Astrocyte of the spinal cord (primary cell): ENCODE results near the gene ETV7.

Experiments
- DNase-seq: peaks from one replicate; pipeline ENCODE4 v3.0.0; 2011; ENCODE audit warnings: low read depth, low spot score
- H3K4me3 ChIP-seq: 2 replicates; pipeline ENCODE4 v1.5.1; 2011; ENCODE audit warnings: low read depth, mild to moderate bottlenecking, low read length, moderate library complexity
- CTCF ChIP-seq: IDR thresholded peaks from 2 replicates; pipeline ENCODE4 v1.5.1; 2012; ENCODE audit warnings: low read depth, mild to moderate bottlenecking, low read length, inconsistent platforms
- in situ Hi-C: cut with HindIII; loops from 2 replicates; pipeline ENCODE4 v1.10.0; 2017; ENCODE audit warnings: low sequenced_read_pairs

Gene ETV7

GRCh38 chr6:36320475-36320874 lies 67.0 kb downstream of the ETV7 start:
- no peak for TF ChIP-seq CTCF
- in situ Hi-C loops = no loop called here
- DNase-seq = no peak
- H3K4me3 ChIP-seq = no peak overlapping the region

DNA sequence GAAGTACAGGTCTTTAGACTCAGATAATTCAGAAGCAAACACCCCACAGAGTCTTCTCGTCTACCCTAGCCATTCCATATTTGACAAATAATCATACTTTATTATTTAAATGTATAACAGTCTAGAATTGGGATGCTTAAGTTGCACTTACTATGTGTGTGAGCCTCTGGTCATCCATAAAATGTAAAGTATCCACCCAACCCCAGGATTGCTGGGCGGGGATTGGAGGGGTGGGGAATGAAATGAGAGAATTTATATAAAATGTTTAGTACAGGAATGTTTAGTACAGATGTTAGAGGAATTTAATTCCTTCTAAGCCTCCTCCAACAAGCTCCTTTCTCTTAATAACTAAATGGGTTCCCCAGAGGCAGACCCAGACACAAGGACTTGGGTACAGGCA lies 67.6 kb downstream of the ETV7 start:
- no peak for DNase-seq
- in situ Hi-C loops = no loop called here
- H3K4me3 ChIP-seq = no peak overlapping the region
- TF ChIP-seq CTCF = no peak

GRCh38 chr6:36319436-36319762 lies 68.1 kb downstream of the ETV7 start:
- no peak overlapping the region for H3K4me3 ChIP-seq
- TF ChIP-seq CTCF = no peak
- in situ Hi-C loops = no loop called here
- DNase-seq = no peak

GRCh38 chr6:36318690-36319435 lies 68.6 kb downstream of the ETV7 start:
- H3K4me3 ChIP-seq = no peak overlapping the region
- in situ Hi-C loops = no loop called here
- no peak for TF ChIP-seq CTCF
- no peak for DNase-seq

DNA sequence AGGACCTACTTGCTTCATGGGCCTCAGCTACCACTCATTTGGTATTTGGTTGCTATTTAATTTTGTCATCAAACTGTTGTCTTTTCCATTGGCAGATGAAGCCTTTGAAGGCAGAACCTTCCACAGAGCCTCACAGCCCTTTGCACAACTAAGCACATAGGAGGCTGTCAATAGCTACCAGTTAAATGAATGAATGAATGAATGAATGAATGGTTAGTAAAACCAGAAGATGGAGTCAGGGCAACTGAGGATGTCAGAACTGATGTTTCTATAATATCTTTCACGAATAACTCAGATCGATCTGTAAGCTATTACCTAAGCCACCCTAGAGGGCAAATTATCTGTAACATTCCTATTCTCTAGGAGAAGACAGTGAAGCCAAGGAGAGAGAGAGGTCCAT lies 69.8 kb downstream of the ETV7 start:
- no peak overlapping the region for H3K4me3 ChIP-seq

More for the DNA sequence above, 69.8 kb downstream of the ETV7 start:
- DNase-seq = no peak
- in situ Hi-C loops = no loop called here
- TF ChIP-seq CTCF = no peak
